K562 (cell line): ENCODE data around the gene NFIB. TPM values are rescaled to one million over a fixed set of nuclear protein-coding genes. Genes with fewer than 3 reads are reported as not detected.

Experiments used
- ATAC-seq: fragments of 200-7000 bp; cut with Tn5 transposase; 3 replicates; pipeline ENCODE4 v1.9.1; 2020; ENCODE audit warnings: moderate library complexity
- BruUV-seq: library from RNA; stranded (reverse); fragments of 400-500 nt; replicated peaks from 2 replicates; lab custom pipeline; 2021; lab: Mats Ljungman, UMichigan
- CTCF ChIA-PET: fragments of 300-600 bp; formaldehyde crosslinking; extraction: SDS; loops from one replicate; lab custom pipeline; 2021; ENCODE audit warnings: low intra/inter-chr PET ratio; lab: Yijun Ruan, JAX
- POLR2A ChIA-PET: fragments of 300-600, 350-650 bp; sonication (Branson Sonifier 250); formaldehyde crosslinking; extraction: SDS; loops from one replicate; lab custom pipeline; 2021; ENCODE audit warnings: antibody characterized with exemption, inconsistent platforms; lab: Yijun Ruan, JAX
- DNase-seq, 4 experiments: peaks; one replicate each; pipeline versions ENCODE4 v3.0.0 to v3.0.0-alpha.2; 2011 to 2018; ENCODE audit warnings: low spot score in 3 of 4, mixed read lengths in 3 of 4; ENCODE audit errors: extremely low read depth in 1 of 4
- FAIRE-seq: peaks from 2 replicates; lab custom pipeline; 2011; peaks lifted over from hg19 to GRCh38; lab: Jason Lieb, UNC
- H2AFZ ChIP-seq: 2 replicates; pipeline ENCODE4 v1.6.0; 2011; ENCODE audit warnings: low read depth, low read length, control low read depth, inconsistent platforms
- H3K27ac ChIP-seq: fragments of 200-600 bp; 3 replicates; pipeline ENCODE4 v1.8.0; 2011; ENCODE audit warnings: low read depth, mild to moderate bottlenecking, control low read depth, inconsistent platforms, low read length, moderate library complexity, mixed read lengths; ENCODE audit errors: extremely low read depth
- H3K27me3 ChIP-seq, 2 experiments: fragments of 300-600 bp in 1 of 2; 2 replicates in 1 of 2; 3 replicates in 1 of 2; pipeline versions ENCODE4 v1.6.0 to v1.8.0; 2011; ENCODE audit warnings: inconsistent platforms in 2 of 2, low read length in 2 of 2, mild to moderate bottlenecking in 1 of 2, mixed read lengths in 1 of 2, moderate library complexity in 1 of 2; ENCODE audit not compliant: control insufficient read depth in 2 of 2, insufficient read depth in 2 of 2
- H3K36me3 ChIP-seq: fragments of 300-600 bp; 3 replicates; pipeline ENCODE4 v1.8.0; 2011; ENCODE audit warnings: mild to moderate bottlenecking, low read length, inconsistent platforms; ENCODE audit not compliant: control insufficient read depth, insufficient read depth
- H3K4me1 ChIP-seq, 2 experiments: fragments of 200-600 bp in 1 of 2; replicated peaks in 1 of 2; 2 replicates in 1 of 2; 3 replicates in 1 of 2; pipeline versions ENCODE4 v1.5.1 to v1.8.0; 2011; ENCODE audit warnings: inconsistent platforms in 2 of 2, low read length in 2 of 2, mild to moderate bottlenecking in 1 of 2, mixed read lengths in 1 of 2, moderate library complexity in 1 of 2; ENCODE audit not compliant: control insufficient read depth in 2 of 2, insufficient read depth in 2 of 2
- H3K4me2 ChIP-seq: 2 replicates; pipeline ENCODE4 v1.6.1; 2011; ENCODE audit warnings: low read length, control low read depth, inconsistent platforms, mixed read lengths; ENCODE audit not compliant: insufficient read depth
- H3K4me3 ChIP-seq: fragments of 200-600 bp; sonication (generic), shearing (Covaris generic); 2 replicates; pipeline ENCODE4 v1.5.1; 2016; ENCODE audit warnings: control low read depth, inconsistent platforms
- H3K79me2 ChIP-seq: fragments of 200-600 bp; 3 replicates; pipeline ENCODE4 v1.8.0; 2011; ENCODE audit warnings: low read length, inconsistent platforms; ENCODE audit not compliant: control insufficient read depth, insufficient read depth
- H3K9ac ChIP-seq, 2 experiments: 2 replicates each; pipeline versions ENCODE4 v1.6.0 to v1.6.1; 2011; ENCODE audit warnings: low read depth in 2 of 2, low read length in 2 of 2, control low read depth in 1 of 2, inconsistent platforms in 1 of 2, mild to moderate bottlenecking in 1 of 2, mixed read lengths in 1 of 2; ENCODE audit not compliant: insufficient read depth in 1 of 2
- H3K9me1 ChIP-seq: one replicate; pipeline ENCODE4 v1.6.0; 2011; ENCODE audit warnings: inconsistent platforms, mild to moderate bottlenecking, low read length, moderate library complexity; ENCODE audit not compliant: control insufficient read depth, insufficient read depth
- H3K9me3 ChIP-seq: replicated peaks from 2 replicates; pipeline ENCODE4 v1.5.1; 2011; ENCODE audit warnings: low read depth, low read length, inconsistent platforms; ENCODE audit not compliant: control insufficient read depth, insufficient read depth
- H4K20me1 ChIP-seq: replicated peaks from 2 replicates; pipeline ENCODE4 v1.6.1; 2011; ENCODE audit warnings: low read length, inconsistent platforms, mixed read lengths; ENCODE audit not compliant: control insufficient read depth, insufficient read depth
- CLOCK ChIP-seq: fragments of 250-450 bp; sonication (Bioruptor Pico); IDR thresholded peaks from 2 replicates; pipeline ENCODE4 v1.4.0; 2020; ENCODE audit warnings: mild to moderate bottlenecking, moderate library complexity, borderline replicate concordance
- E2F6 ChIP-seq, 2 experiments: IDR thresholded peaks; 2 replicates each; pipeline ENCODE4 v1.6.1; 2011; ENCODE audit warnings: borderline replicate concordance in 1 of 2, control low read depth in 1 of 2, low read depth in 1 of 2, low read length in 1 of 2, mild to moderate bottlenecking in 1 of 2, mixed read lengths in 1 of 2, moderate library complexity in 1 of 2; ENCODE audit not compliant: insufficient read depth in 1 of 2, insufficient read length in 1 of 2, poor library complexity in 1 of 2, severe bottlenecking in 1 of 2; ENCODE audit errors: extremely low read depth in 1 of 2
- HIVEP1 ChIP-seq: fragments of 250-450 bp; sonication (Bioruptor Pico); IDR thresholded peaks from 2 replicates; pipeline ENCODE4 v1.4.0; 2020; ENCODE audit warnings: mild to moderate bottlenecking
- L3MBTL2 ChIP-seq: fragments of 450-650 bp; IDR thresholded peaks from 2 replicates; pipeline ENCODE4 v1.6.1; 2016; ENCODE audit warnings: mild to moderate bottlenecking, moderate library complexity
- LARP7 ChIP-seq: fragments of 450-650 bp; IDR thresholded peaks from 2 replicates; pipeline ENCODE4 v1.6.1; 2016
- NR2C2 ChIP-seq, 2 experiments: fragments of 200-800 bp in 1 of 2; sonication (Bioruptor generic) in 1 of 2; sonication (generic) in 1 of 2; formaldehyde crosslinking in 1 of 2; IDR thresholded peaks; 2 replicates each; pipeline versions ENCODE4 v1.6.1 to v1.8.0; 2016 to 2022; ENCODE audit warnings: mild to moderate bottlenecking in 1 of 2, missing compliant biosample characterization in 1 of 2, missing genetic modification characterization in 1 of 2, missing genetic modification reagents in 1 of 2
- POLR2A ChIP-seq: fragments of 450-650 bp; conservative IDR thresholded peaks from 2 replicates; pipeline ENCODE4 v1.6.1; 2016
- POLR2G ChIP-seq: fragments of 200-400 bp; formaldehyde crosslinking; IDR thresholded peaks from 2 replicates; pipeline ENCODE4 v1.6.1; 2017; ENCODE audit warnings: low read depth, mild to moderate bottlenecking, antibody characterized with exemption, low read length, moderate library complexity
- RBM39 ChIP-seq: fragments of 200-400 bp; formaldehyde crosslinking; optimal IDR thresholded peaks from 2 replicates; pipeline ENCODE3; 2018; ENCODE audit warnings: low read depth, low read length
- SAFB ChIP-seq: fragments of 200-400 bp; formaldehyde crosslinking; IDR thresholded peaks from 2 replicates; pipeline ENCODE4 v1.6.1; 2017; ENCODE audit warnings: low read depth, low read length, borderline replicate concordance
- SOX6 ChIP-seq: fragments of 450-650 bp; IDR thresholded peaks from 2 replicates; pipeline ENCODE4 v1.6.1; 2014; ENCODE audit warnings: mild to moderate bottlenecking
- ZNF311 ChIP-seq: fragments of 250-450 bp; sonication (Bioruptor Pico); IDR thresholded peaks from 2 replicates; pipeline ENCODE4 v1.4.0; 2020; ENCODE audit warnings: mild to moderate bottlenecking, moderate library complexity
- ZNF583 ChIP-seq: fragments of 250-450 bp; sonication (Bioruptor Pico); IDR thresholded peaks from 2 replicates; pipeline ENCODE4 v1.4.0; 2020
- ZNF79 ChIP-seq: fragments of 250-450 bp; sonication (Bioruptor Pico); IDR thresholded peaks from 2 replicates; pipeline ENCODE4 v1.4.0; 2020; ENCODE audit warnings: low read depth, mild to moderate bottlenecking, moderate library complexity
- WGBS: fragments of 100-300 bp; shearing (Covaris generic); methylation state at CpG from one replicate; pipeline ENCODE4 v1.1.6; 2016; ENCODE audit warnings: low coverage, mixed read lengths; ENCODE audit not compliant: insufficient coverage; ENCODE audit errors: missing lambda C conversion rate; 5-methylcytosine and 5-hydroxymethylcytosine counted together
- in situ Hi-C: fragments of 300-500 bp; cut with MboI; formaldehyde crosslinking; loops from 4 replicates; pipeline ENCODE4 v1.15.0; 2018; ENCODE audit warnings: inconsistent platforms, mixed read lengths
- intact Hi-C: fragments of 100-400 bp; cut with micrococcal nuclease; formaldehyde crosslinking; loops from 2 replicates; pipeline ENCODE4 v1.14.2; 2022
- polyA plus RNA-seq, 8 experiments: library from polyadenylated mRNA; depleted of rRNA in 4 of 8; stranded (reverse) in 5 of 8; unstranded in 3 of 8; fragments of >200 nt; fragmentation: Nextera tagmentation in 2 of 8; fragmentation: Illumina TruSeq in 1 of 8; extraction: Ambion mirVana in 2 of 8; extraction: Trizol in 1 of 8; gene quantifications; 2 replicates each; pipeline versions ENCODE4 v1.2.1 to v1.2.3, GENCODE V29; 2011 to 2014; ENCODE audit warnings: inconsistent platforms in 1 of 8, missing spikeins in 1 of 8
- total RNA-seq, 7 experiments: library from RNA; depleted of rRNA in 6 of 7; stranded (reverse); fragments of >200 nt in 6 of 7; fragmentation: Illumina TruSeq in 2 of 7; extraction: Trizol in 2 of 7; gene quantifications; 2 replicates each; pipeline versions ENCODE4 v1.2.1 to v1.2.3, GENCODE V29; 2011 to 2021; ENCODE audit warnings: low replicate concordance in 1 of 7

Gene NFIB
- total and polyA plus RNA-seq, 9 of the 15 experiments (the other 6 are each of a cell fraction or from before 2014, with no cell fraction given), result 1.2 to 3.3 (median 1.9) TPM

GRCh38 chr9:14313951-14314423, at the start of gene NFIB (continued):
- TF ChIP-seq E2F6 (IDR thresholded peaks at IDR 0.05; ENCODE audit: borderline replicate concordance in 1 of 2, extremely low read depth in 1 of 2, insufficient read depth in 1 of 2, insufficient read length in 1 of 2, low read depth in 1 of 2, low read length in 1 of 2, poor library complexity in 1 of 2, severe bottlenecking in 1 of 2) (peak; percentile 8 to 83), L3MBTL2 (no peak), POLR2G (peak; percentile 42; the same call in 1 of the 2 replicates), NR2C2 (CRISPR knock-in tag; IDR thresholded peaks at IDR 0.05) (no peak), NR2C2 (tag; IDR thresholded peaks at IDR 0.05) (no peak), ZNF79 (CRISPR knock-in tag) (no peak), HIVEP1 (CRISPR knock-in tag) (no peak)
- TF ChIP-seq, all 486 proteins: peak for 4

- Histone ChIP-seq H3K9me3 (no peaks in the 10 kb centered on the region), H4K20me1 (no peaks in the 10 kb centered on the region), H3K4me3 (no peak overlapping the region), H3K27ac (no peak overlapping the region), H3K79me2 (no peaks in the 10 kb centered on the region), H3K9me1 (no peaks in the 10 kb centered on the region), H3K27me3 (no peaks in the 10 kb centered on the region), H3K36me3 (no peaks in the 10 kb centered on the region), H3K4me1 (peaks cover 0 to 9% of the 10 kb centered on the region in 2 experiments; a peak in 2 of 5 replicates), H3K4me2 (no peak overlapping the region), H2AFZ (no peak overlapping the region), H3K9ac (no peak overlapping the region)
- DNase-seq, result no peak
- no peak for TF ChIP-seq ZNF583
- no peak for TF ChIP-seq RBM39
- no peak for TF ChIP-seq POLR2A
- TF ChIP-seq LARP7, result no peak
- no peak for TF ChIP-seq ZNF311
- no peak for TF ChIP-seq SAFB
- no peak for TF ChIP-seq CLOCK
- no peak for TF ChIP-seq SOX6
- WGBS, result 86% methylated on average over 1 of the region's 1 CpG
- CTCF ChIA-PET, result no interaction called here
- in situ Hi-C loops (no loop called here), intact Hi-C loops (loop anchor here (5.0 kb wide), 1 partner anchor 35 kb away; no protein-coding TSS in a partner anchor)
- BruUV-seq, result no TSS peak
- no peak for FAIRE-seq
- no peak for ATAC-seq
- POLR2A ChIA-PET, result no interaction called here
These were observed 48.2 kb upstream of the NFIB start for GRCh38 chr9:14362175-14362574.
